HUES64 (cell line): Measurements from ENCODE around the gene ZFP82.

ENCODE experiments used
- H3K27ac ChIP-seq: 2 replicates; pipeline ENCODE4 v1.7.0; 2013; ENCODE audit warnings: low read depth, low read length, inconsistent platforms
- H3K27me3 ChIP-seq: 2 replicates; pipeline ENCODE4 v1.6.1; 2013; ENCODE audit warnings: mild to moderate bottlenecking, low read length; ENCODE audit not compliant: insufficient read depth
- H3K36me3 ChIP-seq: 2 replicates; pipeline ENCODE4 v1.6.1; 2013; ENCODE audit warnings: mild to moderate bottlenecking, low read length; ENCODE audit not compliant: insufficient read depth
- H3K4me1 ChIP-seq: 2 replicates; pipeline ENCODE4 v1.6.1; 2013; ENCODE audit warnings: mild to moderate bottlenecking, low read length, moderate library complexity; ENCODE audit not compliant: insufficient read depth
- H3K4me3 ChIP-seq: 2 replicates; pipeline ENCODE4 v1.5.1; 2013; ENCODE audit warnings: mild to moderate bottlenecking, low read length, moderate library complexity
- H3K9ac ChIP-seq: 2 replicates; pipeline ENCODE4 v1.6.1; 2013; ENCODE audit warnings: mild to moderate bottlenecking, low read depth, low read length
- H3K9me3 ChIP-seq: 2 replicates; pipeline ENCODE4 v1.6.1; 2013; ENCODE audit warnings: low read depth, low read length; ENCODE audit not compliant: insufficient read depth
- WGBS: fragments of 150-250, 120-280 bp; methylation state at CpG from one replicate; pipeline ENCODE4 v1.1.7; 2013; ENCODE audit warnings: missing lambda C conversion rate; 5-methylcytosine and 5-hydroxymethylcytosine counted together

ZFP82 gene

DNA sequence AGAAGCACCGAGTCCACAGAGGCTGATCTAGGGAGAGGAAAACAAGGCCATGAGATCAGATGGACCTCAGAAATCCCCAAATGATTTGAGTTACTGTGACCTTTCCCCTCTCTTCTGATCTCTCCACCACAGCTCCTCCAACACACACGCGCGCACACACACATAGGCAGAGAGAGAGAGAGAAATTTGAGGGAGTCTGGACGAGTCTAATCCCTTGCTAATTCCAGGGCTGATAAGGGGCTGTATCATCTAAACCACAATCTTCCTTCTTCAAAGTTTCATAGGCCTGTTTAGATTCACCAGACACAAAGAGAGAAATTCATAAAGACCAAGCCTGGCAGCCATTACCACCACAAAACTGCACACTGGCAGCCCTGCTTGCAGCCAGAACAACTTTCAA lies 8.6 kb downstream of the ZFP82 start:
- no peak overlapping the region for H3K9ac ChIP-seq
- no peaks in the 10 kb centered on the region for H3K27me3 ChIP-seq
- H3K27ac ChIP-seq: no peak overlapping the region
- H3K4me3 ChIP-seq: no peak overlapping the region
- no peaks in the 10 kb centered on the region for H3K9me3 ChIP-seq
- no peaks in the 10 kb centered on the region for H3K4me1 ChIP-seq
- H3K36me3 ChIP-seq: peaks cover 65% of the 10 kb centered on the region
- WGBS: 90% methylated on average over 2 of the region's 5 CpGs

DNA sequence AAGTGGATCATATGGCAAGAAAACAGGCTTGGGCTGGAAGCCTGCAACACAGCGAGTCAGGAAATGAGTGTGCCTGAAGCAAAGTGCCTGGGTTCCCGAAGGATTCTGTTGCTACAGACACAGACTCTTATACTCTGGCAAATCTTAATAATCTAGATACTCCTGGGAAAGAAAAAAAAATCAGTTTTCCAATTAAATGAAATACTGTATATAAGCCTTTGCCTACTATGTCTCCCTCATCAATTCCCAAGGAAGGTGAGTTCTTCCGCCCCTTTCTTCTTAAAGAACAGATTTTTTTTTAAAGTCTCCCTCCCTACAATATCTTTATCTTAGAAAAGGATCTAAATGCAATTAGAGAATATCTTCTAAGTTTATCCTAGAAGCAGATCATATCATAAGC lies 10.3 kb downstream of the ZFP82 start:
- no peaks in the 10 kb centered on the region for H3K9me3 ChIP-seq
- H3K36me3 ChIP-seq: peaks cover 78% of the 10 kb centered on the region
- 100% methylated on average over 3 of the region's 3 CpGs for WGBS

DNA sequence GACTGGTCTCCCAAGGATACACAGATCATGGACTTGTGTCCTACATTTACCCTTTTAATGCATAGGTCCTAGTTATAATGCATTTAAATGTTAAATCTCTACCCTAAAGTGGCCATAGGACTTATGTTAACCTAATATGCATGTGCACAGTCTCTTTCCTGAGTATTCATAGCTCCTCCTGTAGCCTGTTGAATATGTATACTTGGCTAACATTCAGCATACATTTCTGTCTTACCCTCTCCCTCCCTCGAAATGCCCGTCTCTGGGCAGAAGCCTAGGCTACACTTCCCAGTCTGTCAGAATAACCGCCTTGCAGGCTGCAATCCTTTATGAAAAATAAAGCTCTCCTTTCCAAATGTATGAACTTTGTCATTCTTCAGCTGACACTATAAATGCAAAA lies 13.9 kb downstream of the ZFP82 start:
- Histone ChIP-seq H3K4me3 (no peak overlapping the region), H3K9me3 (no peaks in the 10 kb centered on the region), H3K4me1 (no peaks in the 10 kb centered on the region), H3K27me3 (no peaks in the 10 kb centered on the region), H3K9ac (no peak overlapping the region), H3K27ac (no peak overlapping the region), H3K36me3 (peaks cover 87% of the 10 kb centered on the region)
- 97% methylated on average over 3 of the region's 3 CpGs for WGBS

More for the DNA sequence above, 10.3 kb downstream of the ZFP82 start:
- no peak overlapping the region for H3K9ac ChIP-seq
- no peaks in the 10 kb centered on the region for H3K27me3 ChIP-seq
- no peaks in the 10 kb centered on the region for H3K4me1 ChIP-seq
- H3K4me3 ChIP-seq: no peak overlapping the region
- H3K27ac ChIP-seq: no peak overlapping the region

DNA sequence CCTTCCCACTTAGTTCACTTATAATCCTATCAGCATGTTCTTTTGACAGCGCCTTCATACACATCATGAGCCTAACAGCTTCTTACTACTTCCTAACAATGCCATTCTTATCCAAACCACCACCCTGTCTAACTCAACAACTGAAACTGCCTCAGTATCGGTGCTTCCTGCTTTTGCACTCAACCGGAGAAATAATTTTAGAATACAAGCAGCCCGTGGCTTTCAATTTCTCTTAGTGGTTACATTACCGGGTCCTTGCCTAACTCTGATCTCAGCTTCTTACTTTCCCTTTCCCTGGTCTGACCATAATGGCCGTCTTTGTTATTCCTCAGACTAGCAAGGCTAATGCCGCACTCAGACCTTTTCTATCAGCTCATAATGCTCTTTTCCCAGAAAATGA lies 17.0 kb downstream of the ZFP82 start:
- peaks cover 14% of the 10 kb centered on the region; the same call in 1 of the 2 replicates for H3K9me3 ChIP-seq
- H3K4me1 ChIP-seq: no peaks in the 10 kb centered on the region
- H3K36me3 ChIP-seq: peaks cover 88% of the 10 kb centered on the region
- H3K9ac ChIP-seq: no peak overlapping the region
- H3K4me3 ChIP-seq: no peak overlapping the region
- 96% methylated on average over 7 of the region's 7 CpGs for WGBS
- no peaks in the 10 kb centered on the region for H3K27me3 ChIP-seq
- no peak overlapping the region for H3K27ac ChIP-seq

- Histone ChIP-seq H3K36me3 (peaks cover 81% of the 10 kb centered on the region), H3K9ac (no peak overlapping the region), H3K4me1 (no peaks in the 10 kb centered on the region), H3K27me3 (no peaks in the 10 kb centered on the region), H3K4me3 (no peak overlapping the region), H3K9me3 (peaks cover 36% of the 10 kb centered on the region), H3K27ac (no peak overlapping the region)
- over 99% methylated on average over 3 of the region's 3 CpGs for WGBS
Measured at GRCh38 chr19:36398571-36398970, 19.9 kb downstream of the ZFP82 start.

DNA sequence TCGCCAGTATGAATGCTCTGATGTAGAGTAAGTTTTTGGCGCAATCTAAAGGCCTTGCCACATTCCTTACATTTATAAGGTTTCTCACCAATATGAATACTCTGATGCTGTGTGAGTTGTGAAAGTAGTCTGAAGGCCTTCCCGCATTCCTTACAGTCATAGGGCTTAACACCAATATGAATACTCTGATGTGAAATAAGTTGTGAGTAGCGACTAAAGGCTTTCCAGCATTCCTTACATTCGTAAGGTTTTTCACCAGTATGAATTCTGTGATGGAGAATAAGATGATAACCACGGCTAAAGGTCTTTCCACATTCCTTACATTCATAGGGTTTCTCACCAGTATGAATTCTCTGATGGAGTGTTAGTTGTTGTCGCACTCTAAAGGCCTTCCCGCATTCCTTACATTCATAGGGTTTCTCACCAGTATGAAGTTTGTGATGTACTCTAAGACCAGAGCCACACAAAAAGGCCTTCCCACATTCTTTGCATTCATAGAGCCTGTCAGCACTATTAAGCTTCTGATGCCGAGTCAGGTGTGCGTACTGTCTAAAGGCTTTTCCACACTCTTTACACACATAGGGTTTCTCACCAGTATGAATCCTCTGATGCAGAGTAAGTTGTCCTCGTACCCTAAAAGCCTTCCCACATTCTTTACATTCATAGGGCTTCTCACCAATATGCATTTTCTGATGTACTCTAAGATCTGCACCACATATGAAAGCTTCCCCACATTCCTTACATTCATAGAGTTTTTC lies 25.3 kb downstream of the ZFP82 start:
- peaks cover 63% of the 10 kb centered on the region for H3K36me3 ChIP-seq
- no peak overlapping the region for H3K9ac ChIP-seq
- no peak overlapping the region for H3K27ac ChIP-seq
- no peak overlapping the region for H3K4me3 ChIP-seq
- WGBS: 94% methylated on average over 7 of the region's 11 CpGs
- no peaks in the 10 kb centered on the region for H3K4me1 ChIP-seq
- peaks cover 68% of the 10 kb centered on the region for H3K9me3 ChIP-seq
- H3K27me3 ChIP-seq: no peaks in the 10 kb centered on the region

DNA sequence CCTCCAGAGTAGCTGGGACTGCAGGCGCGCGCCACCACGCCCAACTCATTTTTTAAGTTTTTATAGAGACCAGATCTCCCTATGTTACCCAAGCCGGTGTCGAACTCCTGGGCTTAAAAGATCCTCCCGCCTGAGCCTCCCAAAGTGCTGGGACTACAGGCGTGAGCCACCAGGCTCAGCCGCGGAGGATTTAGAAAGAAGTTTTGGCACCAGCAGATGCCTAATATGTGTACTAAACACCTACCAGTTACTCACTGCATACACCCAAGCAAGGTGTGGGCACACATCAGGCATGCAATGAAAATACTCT lies 39.0 kb downstream of the ZFP82 start:
- H3K9me3 ChIP-seq: no peaks in the 10 kb centered on the region
- no peak overlapping the region for H3K27ac ChIP-seq
- WGBS: 79% methylated on average over 10 of the region's 10 CpGs

DNA sequence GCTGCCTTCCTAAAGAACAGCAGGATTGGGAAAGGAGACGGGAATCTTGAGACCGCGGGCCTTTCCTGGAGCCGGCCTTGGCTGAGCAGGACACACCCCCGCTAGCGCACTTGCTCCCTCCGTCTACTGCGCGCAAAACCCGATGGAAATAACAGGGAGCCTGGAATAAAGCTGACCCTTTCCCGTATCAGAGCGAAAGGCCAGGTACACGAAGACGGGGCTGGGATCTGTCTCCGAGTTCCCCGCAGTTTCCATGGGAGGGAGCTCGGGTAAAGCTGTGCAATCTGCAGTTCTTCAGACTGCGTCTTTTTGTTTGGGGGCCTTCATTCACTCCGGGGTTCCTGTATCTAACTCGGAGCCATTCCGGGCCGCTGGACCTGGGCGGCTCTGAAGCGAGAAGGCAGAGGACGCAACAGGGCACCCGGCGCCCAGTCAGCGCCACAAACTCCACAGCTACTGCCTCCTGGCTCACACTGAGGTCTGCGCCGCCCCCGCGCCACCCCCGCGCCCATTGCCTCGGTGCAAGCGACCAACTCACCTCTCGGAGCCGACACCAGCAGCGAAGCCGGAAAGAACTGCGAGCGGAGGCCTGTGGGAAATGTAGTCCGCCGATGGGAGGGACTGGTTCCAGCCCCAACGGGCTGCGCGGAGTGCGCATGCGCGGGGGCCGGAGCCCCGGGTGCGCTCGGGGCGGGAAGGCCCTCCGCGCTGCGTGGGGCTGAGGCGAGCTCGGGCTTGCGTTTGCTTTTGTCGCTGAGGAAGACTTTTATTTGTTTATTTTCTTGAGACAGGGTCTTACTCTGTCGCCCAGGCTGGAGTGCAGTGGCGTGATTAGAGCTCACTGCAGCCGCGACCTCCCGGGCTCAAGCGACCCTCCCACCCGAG lies 39.6 kb downstream of the ZFP82 start, which contains the start of gene ZFP14:
Gene ZFP14 (minus strand): TSS at position 577 of the 885 bp plus-strand sequence. CDS start 11,309 bp downstream, outside the sequence.
- peak within 1 kb of the TSS; percentile 61; the same call in 1 of the 2 replicates for H3K27ac ChIP-seq
- WGBS: 5% methylated on average over 69 of the region's 69 CpGs
- no peaks in the 10 kb centered on the region for H3K36me3 ChIP-seq

More for the DNA sequence above, 39.0 kb downstream of the ZFP82 start:
- Histone ChIP-seq H3K9ac (peak overlapping the region; percentile 50), H3K4me1 (0 out of 2 replicates have a peak, but pooled peaks cover 6% of the 10 kb centered on the region), H3K36me3 (no peaks in the 10 kb centered on the region), H3K27me3 (no peaks in the 10 kb centered on the region), H3K4me3 (peak overlapping the region; percentile 90)

DNA sequence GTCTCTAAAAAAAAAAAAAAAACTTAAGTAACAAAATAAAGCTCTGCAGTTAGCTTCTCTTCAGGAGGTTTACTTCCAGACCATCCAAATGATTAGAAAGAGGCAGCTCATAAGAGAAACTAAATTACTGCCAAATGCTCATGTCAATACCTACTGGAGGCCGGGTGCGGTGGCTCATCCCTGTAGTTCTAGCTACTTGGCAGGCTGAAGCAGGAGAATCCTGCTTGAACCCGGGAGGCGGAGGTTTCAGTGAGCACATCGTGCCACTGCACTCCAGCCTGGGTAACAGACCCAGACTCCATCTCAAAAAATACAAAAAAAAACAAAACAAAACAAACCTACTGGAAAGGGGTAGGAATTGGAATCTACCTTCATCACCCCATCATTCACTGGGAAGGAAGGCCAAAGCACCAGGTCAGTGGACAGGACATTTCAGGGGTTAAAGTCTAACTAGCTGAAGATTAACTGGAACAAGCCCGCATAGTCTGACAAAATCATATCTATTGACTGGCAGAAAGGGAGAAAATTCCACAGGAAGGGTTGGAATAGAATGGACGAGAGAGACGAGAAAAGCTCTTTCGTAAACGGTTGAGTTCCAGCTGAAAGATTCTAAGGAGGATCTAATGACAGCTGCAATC lies 40.8 kb downstream of the ZFP82 start:
- Histone ChIP-seq H3K4me3 (peak overlapping the region; percentile 90), H3K27ac (no peak overlapping the region), H3K9me3 (no peaks in the 10 kb centered on the region), H3K36me3 (no peaks in the 10 kb centered on the region), H3K4me1 (0 out of 2 replicates have a peak, but pooled peaks cover 6% of the 10 kb centered on the region), H3K27me3 (no peaks in the 10 kb centered on the region), H3K9ac (0 out of 2 replicates have a peak overlapping the region, but pooled peaks have one; percentile 75)
- WGBS: 88% methylated on average over 9 of the region's 10 CpGs

More for the DNA sequence above, 39.6 kb downstream of the ZFP82 start, which contains the start of gene ZFP14:
- Histone ChIP-seq H3K9ac (peak within 1 kb of the TSS; percentile 75), H3K4me3 (peak within 1 kb of the TSS; percentile 90), H3K9me3 (no peaks in the 10 kb centered on the region), H3K27me3 (no peaks in the 10 kb centered on the region), H3K4me1 (0 out of 2 replicates have a peak, but pooled peaks cover 6% of the 10 kb centered on the region)

- H3K9ac ChIP-seq: no peak overlapping the region
- H3K4me3 ChIP-seq: no peak overlapping the region
- no peaks in the 10 kb centered on the region for H3K27me3 ChIP-seq
- 93% methylated on average over 5 of the region's 5 CpGs for WGBS
- no peaks in the 10 kb centered on the region for H3K9me3 ChIP-seq
- H3K36me3 ChIP-seq: no peaks in the 10 kb centered on the region
- H3K4me1 ChIP-seq: 0 out of 2 replicates have a peak, but pooled peaks cover 6% of the 10 kb centered on the region
- H3K27ac ChIP-seq: no peak overlapping the region
Measured at GRCh38 chr19:36373638-36374156, 44.7 kb downstream of the ZFP82 start.
